Measurements from ENCODE around the gene LYZL1. TPM values are rescaled to one million over a fixed set of nuclear protein-coding genes. Genes with fewer than 3 reads are reported as not detected.

Gene LYZL1
- total and polyA plus RNA-seq, 9 of the 15 experiments (the other 6 are each of a cell fraction or from before 2014, with no cell fraction given): not detected

DNA sequence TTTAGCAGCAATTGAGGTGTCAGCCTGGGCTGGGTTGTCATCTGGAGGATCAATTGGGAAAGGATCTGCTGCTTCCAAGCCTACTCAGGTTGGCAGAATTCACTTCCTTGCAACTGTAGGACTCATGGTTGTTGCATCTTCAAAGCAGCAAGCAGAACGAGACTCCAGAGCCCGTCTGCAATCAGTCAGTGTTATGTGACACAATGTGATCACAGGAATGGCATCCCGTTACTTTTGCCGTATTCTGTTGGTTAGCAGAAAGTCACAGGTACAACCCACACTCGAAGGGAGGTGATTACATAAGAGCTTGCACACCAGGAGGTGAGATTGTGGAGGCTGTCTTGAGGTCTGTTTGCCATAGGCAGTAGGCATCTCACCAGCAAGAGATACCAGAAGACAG, 15.4 kb upstream of the LYZL1 start:
- H3K4me2 ChIP-seq (ENCODE audit: insufficient read depth, low read length): no peak overlapping the region
- ATAC-seq (no peak), FAIRE-seq (peak; percentile 40), DNase-seq (ENCODE audit: extremely low read depth in 1 of 4, low spot score in 3 of 4) (no peak)
- H3K9me3 ChIP-seq (replicated peaks; ENCODE audit: control insufficient read depth, insufficient read depth, low read depth, low read length): no peaks in the 10 kb centered on the region
- H3K4me3 ChIP-seq: no peak overlapping the region
- no peak overlapping the region for H3K27ac ChIP-seq (ENCODE audit: extremely low read depth, low read depth, low read length)
- no peaks in the 10 kb centered on the region for H4K20me1 ChIP-seq (replicated peaks; ENCODE audit: control insufficient read depth, insufficient read depth, low read length)
- CTCF ChIA-PET (ENCODE audit: low intra/inter-chr PET ratio): no interaction called here
- WGBS (ENCODE audit: insufficient coverage, low coverage, missing lambda C conversion rate): 3% methylated on average over 5 of the region's 5 CpGs
- no peak overlapping the region for H2AFZ ChIP-seq (ENCODE audit: low read depth, low read length)
- H3K4me1 ChIP-seq (replicated peaks in 1 of 2; ENCODE audit: control insufficient read depth in 2 of 2, insufficient read depth in 2 of 2, low read length in 2 of 2): no peaks in the 10 kb centered on the region
- peaks cover 7 to 10% of the 10 kb centered on the region in 2 experiments; a peak in 4 of 5 replicates for H3K27me3 ChIP-seq (ENCODE audit: control insufficient read depth in 2 of 2, insufficient read depth in 2 of 2, low read length in 2 of 2)
- BruUV-seq (replicated peaks): no TSS peak
- in situ Hi-C loops (cut with MboI): no loop called here
- no peak overlapping the region for H3K9ac ChIP-seq (ENCODE audit: insufficient read depth in 1 of 2, low read depth in 2 of 2, low read length in 2 of 2)
- POLR2A ChIA-PET: interaction anchor here (0.5 kb wide), 1 partner anchor 17 kb away, joined by 3 read pairs; no protein-coding TSS in a partner anchor
- no peaks in the 10 kb centered on the region for H3K79me2 ChIP-seq (ENCODE audit: control insufficient read depth, insufficient read depth, low read length)
- no peaks in the 10 kb centered on the region for H3K9me1 ChIP-seq (ENCODE audit: control insufficient read depth, insufficient read depth, low read length)
- H3K36me3 ChIP-seq (ENCODE audit: control insufficient read depth, insufficient read depth, low read length): no peaks in the 10 kb centered on the region
- intact Hi-C loops (cut with micrococcal nuclease): no loop called here
- TF ChIP-seq SETDB1 (IDR thresholded peaks at IDR 0.05; ENCODE audit: low read length) (no peak), L3MBTL2 (IDR thresholded peaks at IDR 0.05) (no peak), ZNF668 (CRISPR knock-in tag; IDR thresholded peaks at IDR 0.05) (no peak)

DNA sequence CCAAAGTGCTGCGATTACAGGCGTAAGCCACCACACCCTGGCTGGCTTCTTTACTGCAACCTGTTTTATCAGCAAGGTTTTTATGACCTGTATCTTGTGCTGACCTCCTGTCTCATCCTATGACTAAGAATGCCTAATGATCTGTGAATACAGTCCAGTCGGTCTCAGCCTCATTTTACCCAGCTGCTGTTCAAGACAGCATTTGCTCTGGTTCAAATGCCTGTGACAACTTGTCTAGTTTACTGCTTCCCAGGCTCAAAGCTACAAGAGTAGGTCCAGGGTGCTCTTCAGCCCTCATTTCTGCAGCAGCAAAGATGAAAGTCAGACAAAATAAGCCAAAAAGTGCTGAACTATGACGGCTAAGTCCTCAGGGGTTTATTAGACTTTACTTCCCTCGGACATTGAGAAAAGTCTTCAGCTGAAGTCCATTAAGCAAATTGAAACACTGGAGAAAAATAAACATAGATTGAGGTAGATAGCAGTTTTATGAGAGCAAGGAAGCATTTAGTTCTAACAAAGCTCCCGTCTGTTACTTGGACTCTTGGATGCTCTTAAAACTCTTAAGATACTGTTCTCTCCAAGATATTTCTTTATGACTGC, 12.5 kb upstream of the LYZL1 start:
- Histone ChIP-seq H3K4me1 (replicated peaks in 1 of 2; ENCODE audit: control insufficient read depth in 2 of 2, insufficient read depth in 2 of 2, low read length in 2 of 2) (no peaks in the 10 kb centered on the region), H3K9me1 (ENCODE audit: control insufficient read depth, insufficient read depth, low read length) (no peaks in the 10 kb centered on the region), H3K27ac (ENCODE audit: extremely low read depth, low read depth, low read length) (no peak overlapping the region), H3K36me3 (ENCODE audit: control insufficient read depth, insufficient read depth, low read length) (no peaks in the 10 kb centered on the region), H3K9me3 (replicated peaks; ENCODE audit: control insufficient read depth, insufficient read depth, low read depth, low read length) (no peaks in the 10 kb centered on the region), H3K9ac (ENCODE audit: insufficient read depth in 1 of 2, low read depth in 2 of 2, low read length in 2 of 2) (no peak overlapping the region), H4K20me1 (replicated peaks; ENCODE audit: control insufficient read depth, insufficient read depth, low read length) (no peaks in the 10 kb centered on the region), H3K4me2 (ENCODE audit: insufficient read depth, low read length) (no peak overlapping the region), H2AFZ (ENCODE audit: low read depth, low read length) (no peak overlapping the region), H3K4me3 (no peak overlapping the region), H3K27me3 (ENCODE audit: control insufficient read depth in 2 of 2, insufficient read depth in 2 of 2, low read length in 2 of 2) (peaks cover 10 to 14% of the 10 kb centered on the region in 2 experiments; a peak in 4 of 5 replicates), H3K79me2 (ENCODE audit: control insufficient read depth, insufficient read depth, low read length) (no peaks in the 10 kb centered on the region)
- FAIRE-seq (no peak), DNase-seq (ENCODE audit: extremely low read depth in 1 of 4, low spot score in 3 of 4) (no peak), ATAC-seq (no peak)
- TF ChIP-seq POLR2G (IDR thresholded peaks at IDR 0.05; ENCODE audit: low read depth, low read length) (no peak), SMC3 (conservative IDR thresholded peaks at IDR 0.05; ENCODE audit: insufficient read depth, low read depth, low read length) (no peak), ZNF589 (CRISPR knock-in tag; IDR thresholded peaks at IDR 0.05; ENCODE audit: low read depth) (no peak), NFXL1 (CRISPR knock-in tag; IDR thresholded peaks at IDR 0.05) (no peak), ZNF134 (CRISPR knock-in tag; conservative IDR thresholded peaks at IDR 0.05) (no peak), TAF1 (IDR thresholded peaks at IDR 0.05; ENCODE audit: control insufficient read depth, extremely low read depth, insufficient read depth, low read length, severe bottlenecking) (no peak), MTA1 (IDR thresholded peaks at IDR 0.05; ENCODE audit: borderline replicate concordance) (no peak), XRCC3 (IDR thresholded peaks at IDR 0.05) (no peak), RHOXF2B (CRISPR knock-in tag; conservative IDR thresholded peaks at IDR 0.05) (no peak), DDX20 (tag; IDR thresholded peaks at IDR 0.05; ENCODE audit: low read depth) (no peak), ERF (CRISPR knock-in tag; IDR thresholded peaks at IDR 0.05) (no peak), CXXC5 (CRISPR knock-in tag; IDR thresholded peaks at IDR 0.05) (no peak), ZNF766 (CRISPR knock-in tag; conservative IDR thresholded peaks at IDR 0.05) (no peak)
- in situ Hi-C loops (cut with MboI): no loop called here
- ChIA-PET POLR2A (no interaction called here), CTCF (ENCODE audit: low intra/inter-chr PET ratio) (no interaction called here)
- WGBS (ENCODE audit: insufficient coverage, low coverage, missing lambda C conversion rate): 9% methylated on average over 6 of the region's 6 CpGs
- intact Hi-C loops (cut with micrococcal nuclease): no loop called here
- no TSS peak for BruUV-seq (replicated peaks)
